K562 treated with DMSO at 1 percent for 48 hours (cell line): ENCODE data around the gene CIPC. TPM values are rescaled to one million over a fixed set of nuclear protein-coding genes. Genes with fewer than 3 reads are reported as not detected.

Experiments used
- total RNA-seq: library from RNA; unstranded; fragments of 300-600 nt; gene quantifications from 2 replicates; pipeline ENCODE4 v1.2.3, GENCODE V29; 2022; ENCODE audit warnings: low replicate concordance; ENCODE audit errors: extremely low read depth

CIPC gene
- total RNA-seq, result not detected in 2 replicates

GRCh38 chr14:77097700-77098528, at the start of gene CIPC:
Gene CIPC (plus strand): TSS chr14:77098258. CDS start chr14:77105709, 7,451 bp downstream.

DNA sequence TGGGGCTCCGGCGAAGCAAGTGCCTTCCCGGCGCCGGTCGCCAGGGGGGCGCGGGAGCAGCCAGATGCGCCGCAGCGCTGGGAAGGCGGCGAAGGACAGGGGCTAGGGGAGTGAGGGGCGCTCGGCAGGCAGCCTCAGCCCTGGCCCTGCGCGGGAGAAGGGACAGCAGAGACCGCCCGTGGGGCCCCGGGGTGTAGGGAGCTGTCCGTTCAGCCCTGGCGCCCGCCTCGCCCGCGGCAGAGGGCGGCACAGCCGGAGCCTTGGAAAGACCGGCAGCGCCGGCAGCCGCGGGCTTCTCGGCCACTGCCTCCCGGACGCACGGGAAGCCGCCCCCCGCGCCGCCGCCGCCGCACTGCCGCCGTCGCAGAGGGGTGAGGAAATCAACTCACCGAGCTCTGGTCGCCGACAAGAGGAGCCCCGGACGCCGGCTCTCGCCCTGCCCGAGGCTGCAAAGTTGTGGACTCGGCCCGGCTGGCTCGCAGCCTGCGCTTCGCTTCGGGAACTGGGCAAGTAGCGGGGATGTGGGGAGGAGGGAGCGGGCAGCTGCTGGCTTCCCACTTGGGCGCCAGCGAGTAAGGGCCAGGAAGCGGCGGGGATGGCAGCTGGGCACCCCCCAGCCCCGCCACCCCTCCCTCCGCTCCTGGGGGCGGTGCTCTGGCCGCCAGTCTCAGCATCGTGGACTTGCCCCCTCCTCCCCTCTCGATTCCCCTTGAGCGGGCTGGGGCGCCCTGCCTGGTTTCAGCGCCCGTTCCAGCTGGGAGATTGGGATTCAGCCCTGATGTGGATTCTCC, 43.4 kb downstream of the CIPC start, which contains the start of gene ZDHHC22:
ZDHHC22 (minus strand) TSS at position 578 of the 791 bp plus-strand sequence. CDS start 2,053 bp downstream, outside the sequence.

Other genes with a start within 250 kb of the CIPC start
- not detected in 2 replicates for gene IRF2BPL, start 69.5 kb upstream of the CIPC start, total RNA-seq
- gene ZDHHC22, start 43.5 kb downstream of the CIPC start, total RNA-seq, result not detected in 2 replicates
- gene TMEM63C, start 83.5 kb downstream of the CIPC start, total RNA-seq, result not detected in 2 replicates
- gene NGB, start 172.9 kb downstream of the CIPC start, total RNA-seq, result not detected in 2 replicates
- gene POMT2, start 222.6 kb downstream of the CIPC start, total RNA-seq, result not detected in 2 replicates
- not detected in 2 replicates for gene GSTZ1, start 222.8 kb downstream of the CIPC start, total RNA-seq